ENCODE data around the gene B3GNT9.

- TF ChIP-seq CTCF (IDR thresholded peaks at IDR 0.05) (no peak), POLR2AphosphoS5 (IDR thresholded peaks at IDR 0.05; ENCODE audit: insufficient read depth in 1 of 2, low read depth in 1 of 2) (no peak), POLR2A (IDR thresholded peaks at IDR 0.05) (no peak)
Measured at GRCh38 chr16:67167588-67167987, 16.8 kb upstream of the B3GNT9 start.
